ENCODE results near the gene TRIO.

Gene TRIO

GRCh38 chr5:14216372-14216771 lies 73.2 kb downstream of the TRIO start:
- H3K4ac ChIP-seq (ENCODE audit: low read length): no peak overlapping the region
- no peak overlapping the region for H3K4me2 ChIP-seq (ENCODE audit: insufficient read depth, low read length, poor library complexity, severe bottlenecking)
- H3K4me3 ChIP-seq (ENCODE audit: low read length in 2 of 2): no peak overlapping the region
- H2AFZ ChIP-seq (ENCODE audit: low read length): no peak overlapping the region
- no peak overlapping the region for H2AK5ac ChIP-seq (ENCODE audit: low read depth, low read length)
- peaks cover 0 to under 1% of the 10 kb centered on the region in 2 donors for H3K36me3 ChIP-seq (replicated peaks in 1 of 2; ENCODE audit: control insufficient read depth in 2 of 2, insufficient read depth in 2 of 2, low read length in 2 of 2)
- no peak overlapping the region for H4K91ac ChIP-seq (ENCODE audit: low read depth, low read length, poor library complexity)
- no CpG with 5 or more reads among the region's 2 CpGs for WGBS, 2 donors (ENCODE audit: extremely low coverage in 2 of 2, insufficient read length in 2 of 2, insufficient replicate concordance in 1 of 2)
- no peak overlapping the region for H3K9ac ChIP-seq (ENCODE audit: low read depth, low read length, poor library complexity)
- no peaks in the 10 kb centered on the region for H3K27me3 ChIP-seq (ENCODE audit: control insufficient read depth in 3 of 3, insufficient read depth in 3 of 3, low read depth in 1 of 3, low read length in 3 of 3)
- no peaks in the 10 kb centered on the region for H3K9me3 ChIP-seq (replicated peaks in 1 of 2; ENCODE audit: control insufficient read depth in 2 of 2, insufficient read depth in 1 of 2, low read depth in 1 of 2, low read length in 2 of 2)
- no peak overlapping the region for H2BK15ac ChIP-seq (ENCODE audit: low read length)
- H2BK12ac ChIP-seq (ENCODE audit: low read length): no peak overlapping the region
- DNase-seq (ENCODE audit: low spot score): no peak
- no peak overlapping the region for H3K23ac ChIP-seq (ENCODE audit: low read depth, low read length, poor library complexity)
- no peaks in the 10 kb centered on the region for H3K79me1 ChIP-seq (ENCODE audit: low read depth, low read length)
- no peak overlapping the region for H2BK120ac ChIP-seq (ENCODE audit: low read depth, low read length)
- no peak overlapping the region for H2BK5ac ChIP-seq (ENCODE audit: low read length)
- no peak overlapping the region for H4K8ac ChIP-seq (ENCODE audit: low read depth, low read length)
- H3K14ac ChIP-seq (ENCODE audit: low read length): no peak overlapping the region
- H3K18ac ChIP-seq (ENCODE audit: low read length): no peak overlapping the region
- peaks cover 3 to 17% of the 10 kb centered on the region in 2 donors for H3K4me1 ChIP-seq (ENCODE audit: control insufficient read depth in 2 of 2, insufficient read depth in 1 of 2, low read depth in 1 of 2, low read length in 2 of 2)
- H3K27ac ChIP-seq (replicated peaks; ENCODE audit: low read length): no peak overlapping the region

DNA sequence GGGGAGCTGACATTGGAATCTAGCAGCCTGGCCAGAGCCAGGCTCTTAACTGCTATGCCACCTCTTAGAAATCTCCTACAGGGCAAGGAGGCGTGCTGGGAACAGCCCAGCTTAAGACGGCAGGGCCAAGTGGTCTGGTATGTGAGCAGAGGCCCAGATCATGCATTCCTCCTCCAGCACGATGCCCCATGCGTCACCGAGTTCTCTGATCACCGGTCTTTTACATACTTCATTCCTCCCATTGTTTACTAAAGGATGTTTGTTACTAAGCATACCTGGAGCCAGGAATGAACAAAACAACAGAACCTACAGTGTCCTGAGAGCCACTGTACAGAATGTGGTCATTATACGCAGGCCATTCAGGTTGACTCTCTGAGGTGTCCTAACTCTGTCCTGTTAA lies 73.8 kb downstream of the TRIO start:
- H2AFZ ChIP-seq (ENCODE audit: low read length): no peak overlapping the region
- H3K4me2 ChIP-seq (ENCODE audit: insufficient read depth, low read length, poor library complexity, severe bottlenecking): no peak overlapping the region
- no peak overlapping the region for H2BK12ac ChIP-seq (ENCODE audit: low read length)
- H4K8ac ChIP-seq (ENCODE audit: low read depth, low read length): no peak overlapping the region
- H3K79me1 ChIP-seq (ENCODE audit: low read depth, low read length): no peaks in the 10 kb centered on the region
- H3K9me3 ChIP-seq (replicated peaks in 1 of 2; ENCODE audit: control insufficient read depth in 2 of 2, insufficient read depth in 1 of 2, low read depth in 1 of 2, low read length in 2 of 2): no peaks in the 10 kb centered on the region
- no peak overlapping the region for H3K18ac ChIP-seq (ENCODE audit: low read length)
- no peak overlapping the region for H2BK120ac ChIP-seq (ENCODE audit: low read depth, low read length)
- H4K91ac ChIP-seq (ENCODE audit: low read depth, low read length, poor library complexity): no peak overlapping the region
- H2AK5ac ChIP-seq (ENCODE audit: low read depth, low read length): no peak overlapping the region
- no peak for DNase-seq (ENCODE audit: low spot score)
- H3K36me3 ChIP-seq (replicated peaks in 1 of 2; ENCODE audit: control insufficient read depth in 2 of 2, insufficient read depth in 2 of 2, low read length in 2 of 2): peaks cover 0 to 4% of the 10 kb centered on the region in 2 donors
- H3K27me3 ChIP-seq (ENCODE audit: control insufficient read depth in 3 of 3, insufficient read depth in 3 of 3, low read depth in 1 of 3, low read length in 3 of 3): no peaks in the 10 kb centered on the region
- peaks cover 3 to 17% of the 10 kb centered on the region in 2 donors for H3K4me1 ChIP-seq (ENCODE audit: control insufficient read depth in 2 of 2, insufficient read depth in 1 of 2, low read depth in 1 of 2, low read length in 2 of 2)
- H3K27ac ChIP-seq (replicated peaks; ENCODE audit: low read length): no peak overlapping the region
- H3K23ac ChIP-seq (ENCODE audit: low read depth, low read length, poor library complexity): no peak overlapping the region
- WGBS, 2 donors (ENCODE audit: extremely low coverage in 2 of 2, insufficient read length in 2 of 2, insufficient replicate concordance in 1 of 2): no CpG with 5 or more reads among the region's 7 CpGs
- no peak overlapping the region for H3K4me3 ChIP-seq (ENCODE audit: low read length in 2 of 2)
- H3K14ac ChIP-seq (ENCODE audit: low read length): no peak overlapping the region
- H2BK5ac ChIP-seq (ENCODE audit: low read length): no peak overlapping the region
- no peak overlapping the region for H3K9ac ChIP-seq (ENCODE audit: low read depth, low read length, poor library complexity)
- no peak overlapping the region for H3K4ac ChIP-seq (ENCODE audit: low read length)
- no peak overlapping the region for H2BK15ac ChIP-seq (ENCODE audit: low read length)

GRCh38 chr5:14217587-14217986 lies 74.4 kb downstream of the TRIO start:
- Histone ChIP-seq H3K9ac (ENCODE audit: low read depth, low read length, poor library complexity) (no peak overlapping the region), H3K23ac (ENCODE audit: low read depth, low read length, poor library complexity) (no peak overlapping the region), H3K18ac (ENCODE audit: low read length) (no peak overlapping the region), H3K14ac (ENCODE audit: low read length) (no peak overlapping the region), H2BK15ac (ENCODE audit: low read length) (no peak overlapping the region), H2AFZ (ENCODE audit: low read length) (no peak overlapping the region), H3K36me3 (replicated peaks in 1 of 2; ENCODE audit: control insufficient read depth in 2 of 2, insufficient read depth in 2 of 2, low read length in 2 of 2) (peaks cover 0 to 4% of the 10 kb centered on the region in 2 donors), H3K79me1 (ENCODE audit: low read depth, low read length) (no peaks in the 10 kb centered on the region), H4K91ac (ENCODE audit: low read depth, low read length, poor library complexity) (no peak overlapping the region), H4K8ac (ENCODE audit: low read depth, low read length) (no peak overlapping the region), H2AK5ac (ENCODE audit: low read depth, low read length) (no peak overlapping the region), H2BK5ac (ENCODE audit: low read length) (no peak overlapping the region), H3K4me1 (ENCODE audit: control insufficient read depth in 2 of 2, insufficient read depth in 1 of 2, low read depth in 1 of 2, low read length in 2 of 2) (peaks cover 6 to 16% of the 10 kb centered on the region in 2 donors), H2BK12ac (ENCODE audit: low read length) (no peak overlapping the region), H2BK120ac (ENCODE audit: low read depth, low read length) (no peak overlapping the region), H3K4me2 (ENCODE audit: insufficient read depth, low read length, poor library complexity, severe bottlenecking) (no peak overlapping the region), H3K27me3 (ENCODE audit: control insufficient read depth in 3 of 3, insufficient read depth in 3 of 3, low read depth in 1 of 3, low read length in 3 of 3) (no peaks in the 10 kb centered on the region), H3K27ac (replicated peaks; ENCODE audit: low read length) (no peak overlapping the region), H3K4ac (ENCODE audit: low read length) (no peak overlapping the region), H3K9me3 (replicated peaks in 1 of 2; ENCODE audit: control insufficient read depth in 2 of 2, insufficient read depth in 1 of 2, low read depth in 1 of 2, low read length in 2 of 2) (no peaks in the 10 kb centered on the region), H3K4me3 (ENCODE audit: low read length in 2 of 2) (no peak overlapping the region)
- DNase-seq (ENCODE audit: low spot score): no peak
- no CpG with 5 or more reads among the region's 4 CpGs for WGBS, 2 donors (ENCODE audit: extremely low coverage in 2 of 2, insufficient read length in 2 of 2, insufficient replicate concordance in 1 of 2)

GRCh38 chr5:14218011-14218410 lies 74.9 kb downstream of the TRIO start:
- Histone ChIP-seq H3K4me3 (ENCODE audit: low read length in 2 of 2) (no peak overlapping the region), H2BK5ac (ENCODE audit: low read length) (no peak overlapping the region), H2BK12ac (ENCODE audit: low read length) (no peak overlapping the region), H4K91ac (ENCODE audit: low read depth, low read length, poor library complexity) (no peak overlapping the region), H3K18ac (ENCODE audit: low read length) (no peak overlapping the region), H2AK5ac (ENCODE audit: low read depth, low read length) (no peak overlapping the region), H3K4me1 (ENCODE audit: control insufficient read depth in 2 of 2, insufficient read depth in 1 of 2, low read depth in 1 of 2, low read length in 2 of 2) (peaks cover 6 to 20% of the 10 kb centered on the region in 2 donors), H3K36me3 (replicated peaks in 1 of 2; ENCODE audit: control insufficient read depth in 2 of 2, insufficient read depth in 2 of 2, low read length in 2 of 2) (peaks cover 0 to 4% of the 10 kb centered on the region in 2 donors), H3K9me3 (replicated peaks in 1 of 2; ENCODE audit: control insufficient read depth in 2 of 2, insufficient read depth in 1 of 2, low read depth in 1 of 2, low read length in 2 of 2) (no peaks in the 10 kb centered on the region), H2AFZ (ENCODE audit: low read length) (no peak overlapping the region), H3K14ac (ENCODE audit: low read length) (no peak overlapping the region), H4K8ac (ENCODE audit: low read depth, low read length) (no peak overlapping the region), H3K27ac (replicated peaks; ENCODE audit: low read length) (no peak overlapping the region), H3K9ac (ENCODE audit: low read depth, low read length, poor library complexity) (no peak overlapping the region), H3K4me2 (ENCODE audit: insufficient read depth, low read length, poor library complexity, severe bottlenecking) (no peak overlapping the region), H2BK15ac (ENCODE audit: low read length) (no peak overlapping the region), H3K79me1 (ENCODE audit: low read depth, low read length) (no peaks in the 10 kb centered on the region), H3K4ac (ENCODE audit: low read length) (no peak overlapping the region), H2BK120ac (ENCODE audit: low read depth, low read length) (no peak overlapping the region), H3K27me3 (ENCODE audit: control insufficient read depth in 3 of 3, insufficient read depth in 3 of 3, low read depth in 1 of 3, low read length in 3 of 3) (no peaks in the 10 kb centered on the region), H3K23ac (ENCODE audit: low read depth, low read length, poor library complexity) (no peak overlapping the region)
- WGBS, 2 donors (ENCODE audit: extremely low coverage in 2 of 2, insufficient read length in 2 of 2, insufficient replicate concordance in 1 of 2): no CpG with 5 or more reads among the region's 3 CpGs
- no peak for DNase-seq (ENCODE audit: low spot score)

All from neuronal stem cell (in vitro differentiated cells).